ENCODE data around the gene LAMA2.

Gene LAMA2

GRCh38 chr6:128882991-128883611 is at the start of gene LAMA2:
LAMA2 (plus strand) TSS chr6:128883138; CDS start chr6:128883246, 108 bp downstream.
- Histone ChIP-seq H3K9me2 (replicated peaks; ENCODE audit: low read depth, low read length) (no peaks in the 10 kb centered on the region), H3K9me3 (ENCODE audit: insufficient read depth, low read depth, low read length) (no peaks in the 10 kb centered on the region), H4K20me1 (ENCODE audit: insufficient read depth, low read length, poor library complexity, severe bottlenecking) (no peaks in the 10 kb centered on the region), H2AFZ (ENCODE audit: low read length) (no peak within 1 kb of the TSS), H3K9ac (ENCODE audit: low read depth, low read length, poor library complexity, severe bottlenecking) (no peak within 1 kb of the TSS), H3K4me3 (ENCODE audit: low read length, poor library complexity, severe bottlenecking) (no peak within 1 kb of the TSS), H3F3A (ENCODE audit: low read depth) (no peaks in the 10 kb centered on the region), H3K79me2 (ENCODE audit: insufficient read depth, low read length) (no peaks in the 10 kb centered on the region), H3K36me3 (ENCODE audit: insufficient read depth, low read length) (no peaks in the 10 kb centered on the region), H3K27me3 (ENCODE audit: insufficient read depth, low read length, poor library complexity, severe bottlenecking) (no peaks in the 10 kb centered on the region), H3K4me2 (ENCODE audit: low read depth, low read length, poor library complexity, severe bottlenecking) (no peak within 1 kb of the TSS), H3K4me1 (ENCODE audit: insufficient read depth, low read length, poor library complexity, severe bottlenecking) (no peaks in the 10 kb centered on the region)
- no peak for TF ChIP-seq CTCF (conservative IDR thresholded peaks at IDR 0.05; ENCODE audit: low read length)
- no peak for TF ChIP-seq EZH2phosphoT487 (IDR thresholded peaks at IDR 0.05; ENCODE audit: borderline replicate concordance)

- Histone ChIP-seq H3K9me3 (ENCODE audit: insufficient read depth, low read depth, low read length) (no peaks in the 10 kb centered on the region), H4K20me1 (ENCODE audit: insufficient read depth, low read length, poor library complexity, severe bottlenecking) (no peaks in the 10 kb centered on the region), H3K27me3 (ENCODE audit: insufficient read depth, low read length, poor library complexity, severe bottlenecking) (no peaks in the 10 kb centered on the region), H3K9me2 (replicated peaks; ENCODE audit: low read depth, low read length) (no peaks in the 10 kb centered on the region), H3K4me2 (ENCODE audit: low read depth, low read length, poor library complexity, severe bottlenecking) (no peak overlapping the region), H3K9ac (ENCODE audit: low read depth, low read length, poor library complexity, severe bottlenecking) (no peak overlapping the region), H3K4me3 (ENCODE audit: low read length, poor library complexity, severe bottlenecking) (no peak overlapping the region), H3F3A (ENCODE audit: low read depth) (no peaks in the 10 kb centered on the region), H3K79me2 (ENCODE audit: insufficient read depth, low read length) (no peaks in the 10 kb centered on the region), H3K36me3 (ENCODE audit: insufficient read depth, low read length) (no peaks in the 10 kb centered on the region), H3K4me1 (ENCODE audit: insufficient read depth, low read length, poor library complexity, severe bottlenecking) (no peaks in the 10 kb centered on the region), H2AFZ (ENCODE audit: low read length) (no peak overlapping the region)
- TF ChIP-seq EZH2phosphoT487 (IDR thresholded peaks at IDR 0.05; ENCODE audit: borderline replicate concordance) (no peak), CTCF (conservative IDR thresholded peaks at IDR 0.05; ENCODE audit: low read length) (no peak)
These were observed 46.2 kb upstream of the LAMA2 start for GRCh38 chr6:128836761-128837160.

- Histone ChIP-seq H3K4me3 (ENCODE audit: low read length, poor library complexity, severe bottlenecking) (no peak overlapping the region), H3K9ac (ENCODE audit: low read depth, low read length, poor library complexity, severe bottlenecking) (no peak overlapping the region), H3K79me2 (ENCODE audit: insufficient read depth, low read length) (no peaks in the 10 kb centered on the region), H3K4me2 (ENCODE audit: low read depth, low read length, poor library complexity, severe bottlenecking) (no peak overlapping the region), H3K27me3 (ENCODE audit: insufficient read depth, low read length, poor library complexity, severe bottlenecking) (no peaks in the 10 kb centered on the region), H3K4me1 (ENCODE audit: insufficient read depth, low read length, poor library complexity, severe bottlenecking) (no peaks in the 10 kb centered on the region), H3K9me3 (ENCODE audit: insufficient read depth, low read depth, low read length) (no peaks in the 10 kb centered on the region), H3K9me2 (replicated peaks; ENCODE audit: low read depth, low read length) (no peaks in the 10 kb centered on the region), H3F3A (ENCODE audit: low read depth) (no peaks in the 10 kb centered on the region), H3K36me3 (ENCODE audit: insufficient read depth, low read length) (no peaks in the 10 kb centered on the region), H4K20me1 (ENCODE audit: insufficient read depth, low read length, poor library complexity, severe bottlenecking) (no peaks in the 10 kb centered on the region), H2AFZ (ENCODE audit: low read length) (no peak overlapping the region)
- no peak for TF ChIP-seq EZH2phosphoT487 (IDR thresholded peaks at IDR 0.05; ENCODE audit: borderline replicate concordance)
- TF ChIP-seq CTCF (conservative IDR thresholded peaks at IDR 0.05; ENCODE audit: low read length) = no peak
These were observed 41.4 kb upstream of the LAMA2 start for GRCh38 chr6:128841518-128841917.
